ENCODE data around the gene BCL2L15.
A peak's percentile ranks its signal among the peaks of the same experiment; 100 is the strongest.

BCL2L15 gene

DNA sequence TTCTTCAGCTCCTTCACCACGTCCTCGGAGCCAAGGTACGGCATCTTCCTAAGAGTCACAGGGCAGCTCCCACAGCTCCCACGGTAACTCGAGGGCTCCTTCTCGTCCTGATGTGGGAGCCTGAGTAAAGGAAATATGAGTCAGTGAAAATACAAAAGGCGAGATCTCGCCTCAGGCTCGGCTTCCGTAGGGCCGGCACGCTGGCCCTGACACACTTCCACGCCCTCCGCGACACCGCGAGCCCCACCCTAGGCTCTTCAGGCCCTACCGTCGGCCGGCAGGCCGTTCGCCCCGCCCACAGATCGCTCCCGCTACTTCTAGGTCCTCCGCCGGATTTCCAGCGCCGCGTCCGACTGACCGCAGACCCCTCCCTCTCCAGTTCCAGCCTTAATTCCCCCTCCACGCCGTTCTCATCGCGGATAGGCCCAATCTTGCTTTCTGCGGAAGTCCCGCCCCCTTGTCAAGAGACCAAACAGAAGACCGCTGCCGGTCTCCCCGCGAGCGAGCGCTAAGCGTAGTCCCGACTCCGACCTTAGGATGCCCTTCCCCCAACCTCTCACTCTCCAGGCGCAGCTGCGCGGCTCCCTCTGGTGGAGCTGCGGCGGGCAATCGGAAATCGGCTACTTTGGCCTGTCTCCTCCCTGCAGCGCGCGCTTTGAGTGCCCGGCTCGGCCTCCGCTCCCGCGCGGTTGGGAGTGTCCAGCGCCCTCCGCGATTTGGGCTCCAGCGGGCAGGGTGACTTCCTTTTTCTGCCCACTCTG, 17.5 kb upstream of the BCL2L15 start, which contains the start of the genes AP4B1 and DCLRE1B:
Gene AP4B1, minus strand, starts transcription at position 126 of the 761 bp plus-strand sequence. Its CDS starts 82 bp downstream, at position 44.
Gene DCLRE1B, plus strand, starts transcription at position 653 of the 761 bp plus-strand sequence. CDS start 261 bp downstream, outside the sequence.
- DNase-seq, result peak; percentile 94

DNA sequence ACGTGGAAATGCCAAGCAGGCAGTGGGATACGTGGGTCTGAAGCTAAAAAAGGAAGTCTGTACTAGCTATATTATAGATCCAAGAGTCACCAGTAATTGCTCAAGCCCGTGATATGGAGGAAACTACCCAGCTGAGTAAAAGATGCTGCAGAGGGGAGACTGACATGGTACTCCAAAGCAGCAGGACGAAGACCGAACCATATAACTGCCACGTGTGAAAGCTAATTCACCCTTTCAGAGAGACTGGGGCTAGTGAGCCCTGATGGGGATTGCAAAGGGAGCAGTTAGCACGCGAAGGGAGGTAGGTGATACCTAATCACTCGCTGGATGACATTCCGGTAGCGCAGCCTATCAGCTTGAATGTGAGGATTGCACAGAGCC, 16.9 kb upstream of the BCL2L15 start:
- DNase-seq, result no peak

DNA sequence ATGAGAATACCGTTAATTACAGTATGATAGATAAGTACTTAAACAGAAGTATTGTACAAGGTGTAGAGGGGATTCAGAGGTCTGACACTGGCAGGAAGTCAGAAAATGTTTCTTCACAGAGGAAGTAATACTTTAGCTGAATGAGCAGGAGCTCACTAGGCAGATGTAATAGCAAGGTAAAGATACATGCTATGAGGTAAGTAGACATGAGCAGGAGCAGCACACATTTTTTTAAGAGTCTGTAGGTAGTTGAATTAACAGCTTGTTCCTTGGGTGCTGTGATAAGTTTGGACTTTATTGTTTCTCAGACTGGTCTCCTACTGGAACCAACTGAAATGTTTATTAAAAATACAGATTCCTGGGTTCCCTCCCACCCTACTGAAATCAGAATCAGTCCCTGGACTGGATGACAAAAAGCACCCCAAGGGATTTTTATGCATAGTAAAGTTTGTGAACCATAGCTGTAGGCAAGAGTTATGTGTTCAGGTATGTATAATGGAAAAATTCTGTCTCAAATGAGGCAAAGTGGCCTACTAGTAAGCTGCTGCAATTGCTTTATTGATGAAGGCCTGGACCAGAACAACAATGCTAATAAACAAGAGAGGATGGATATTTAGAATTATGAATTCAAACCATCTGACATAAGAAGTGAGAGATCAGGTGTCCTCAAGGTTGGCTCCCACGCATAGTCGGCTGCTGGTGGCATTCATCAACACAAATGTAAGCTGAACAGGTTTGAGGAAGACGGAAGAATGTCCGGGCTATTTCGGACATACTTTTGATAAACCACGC, 16.3 kb upstream of the BCL2L15 start:
- peak; percentile 15 for DNase-seq

DNA sequence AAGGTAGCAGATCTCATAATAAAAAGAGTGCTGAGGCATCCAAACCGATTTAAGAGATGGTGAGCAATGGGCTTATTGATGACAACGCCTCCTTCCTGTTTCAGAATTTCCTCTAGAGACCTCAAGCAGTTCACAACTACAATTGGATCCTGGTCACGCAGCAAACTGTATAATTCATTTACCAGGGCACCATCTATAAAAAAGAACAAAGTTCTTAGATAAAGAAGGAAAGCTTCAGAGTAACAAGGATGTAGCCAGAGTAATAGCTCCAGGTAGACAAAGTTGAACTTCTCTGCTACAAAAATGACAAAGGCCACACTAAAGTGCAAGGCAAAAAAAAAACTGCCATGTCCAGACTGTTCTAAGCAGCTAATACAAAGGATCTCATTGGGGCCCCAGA, 13.8 kb upstream of the BCL2L15 start:
- no peak for DNase-seq

DNA sequence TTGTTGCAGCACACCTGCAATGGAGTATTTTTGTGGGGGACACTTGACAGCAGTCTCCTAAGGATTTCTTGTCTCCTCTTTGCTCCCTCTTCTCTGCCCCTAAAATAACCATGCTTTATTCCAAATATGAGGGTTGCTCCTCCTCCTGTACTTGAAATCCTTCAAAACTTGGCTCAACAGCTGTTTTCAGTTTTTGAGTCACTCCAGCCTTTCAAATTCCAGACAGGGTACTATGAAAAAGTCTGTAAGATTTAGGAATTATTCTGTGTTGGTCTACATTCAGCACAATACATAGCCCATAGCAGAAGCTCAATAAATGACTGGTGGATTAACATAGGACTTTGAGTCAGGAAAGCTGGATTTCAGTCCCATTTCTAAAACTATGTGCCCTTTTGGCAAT, 11.7 kb upstream of the BCL2L15 start:
- no peak for DNase-seq

DNA sequence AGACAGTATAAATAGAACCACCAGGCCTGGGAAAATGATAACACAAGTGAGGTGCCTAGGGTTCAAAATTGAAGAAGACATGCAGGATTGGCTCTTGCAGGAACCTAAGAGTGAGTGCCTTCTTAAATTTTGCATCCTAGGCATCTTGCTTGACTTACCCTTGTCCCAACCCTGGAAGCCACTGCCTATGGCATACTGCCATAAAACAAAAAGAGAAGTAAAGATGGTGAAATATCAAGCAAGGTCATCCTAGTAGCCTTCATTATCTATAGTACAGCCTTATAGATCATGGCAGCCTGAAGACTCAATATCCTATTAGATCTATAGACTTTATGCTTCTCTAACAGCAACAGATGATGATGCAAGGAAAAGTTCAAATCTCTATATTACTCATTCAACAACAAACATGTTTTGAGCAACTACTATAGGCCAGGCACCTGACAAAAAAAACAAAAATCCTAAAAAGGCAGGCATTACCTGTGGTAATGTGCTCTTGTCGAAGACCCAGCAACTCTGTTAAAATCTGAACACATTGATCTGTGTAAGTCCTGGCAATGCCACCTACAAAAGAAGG, 10.9 kb upstream of the BCL2L15 start:
- DNase-seq, result no peak

DNA sequence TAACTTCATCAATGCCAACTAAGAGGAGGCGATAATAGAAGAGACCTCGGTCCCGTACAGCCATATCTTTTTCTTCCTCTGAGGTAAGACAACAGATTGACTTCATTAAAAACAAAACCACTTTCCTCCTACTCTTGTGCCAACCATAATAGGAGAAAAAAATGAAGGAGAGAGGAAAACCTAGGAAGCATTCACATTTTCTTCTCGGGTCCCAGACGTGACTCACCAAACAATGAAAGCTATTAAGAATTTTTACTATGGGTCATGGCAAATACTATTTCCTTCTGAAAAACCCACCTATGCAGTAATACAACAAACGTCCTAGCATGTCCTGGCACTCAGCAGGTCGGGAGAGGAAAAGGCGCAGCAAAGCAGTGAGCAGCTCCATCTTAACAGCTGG, 8.6 kb upstream of the BCL2L15 start:
- no peak for DNase-seq

DNA sequence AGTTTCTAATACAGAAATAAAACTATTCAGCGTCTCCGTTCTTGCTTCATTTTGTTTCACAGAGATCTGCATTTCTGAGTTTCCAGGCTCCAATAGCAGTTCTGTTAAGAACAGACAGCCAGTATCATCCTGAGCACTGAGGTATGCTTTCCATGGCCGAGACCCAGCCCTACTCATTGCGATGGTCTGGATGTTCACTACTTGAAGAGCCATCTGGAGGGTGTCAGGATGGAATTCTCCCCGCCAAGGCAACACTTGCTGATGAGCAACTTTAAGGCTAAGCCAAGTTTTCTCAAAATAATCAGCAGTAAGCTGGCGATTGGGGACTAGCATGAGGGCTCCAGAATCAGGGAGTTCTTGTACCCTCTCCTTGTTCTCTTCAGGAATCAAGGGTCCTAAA, 7.7 kb upstream of the BCL2L15 start:
- no peak for DNase-seq

DNA sequence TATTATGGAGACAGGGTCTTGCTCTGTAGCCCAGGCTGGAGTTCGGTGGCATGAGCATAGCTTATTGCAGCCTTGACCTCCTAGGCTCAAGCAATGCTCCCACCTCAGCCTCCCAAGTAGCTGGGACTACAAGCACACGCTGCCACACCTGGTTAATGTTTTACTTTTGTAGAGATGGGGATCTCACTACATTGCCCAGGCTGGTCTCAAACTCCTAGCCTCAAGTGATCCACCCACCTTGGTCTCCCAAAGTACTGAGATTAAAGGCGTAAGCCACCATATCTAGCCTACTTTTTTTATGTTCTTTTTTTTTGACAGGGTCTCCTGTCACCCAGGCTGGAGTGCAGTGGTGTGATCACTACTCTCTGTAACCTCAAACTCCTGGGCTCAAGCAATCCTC, 5.9 kb upstream of the BCL2L15 start:
- no peak for DNase-seq

DNA sequence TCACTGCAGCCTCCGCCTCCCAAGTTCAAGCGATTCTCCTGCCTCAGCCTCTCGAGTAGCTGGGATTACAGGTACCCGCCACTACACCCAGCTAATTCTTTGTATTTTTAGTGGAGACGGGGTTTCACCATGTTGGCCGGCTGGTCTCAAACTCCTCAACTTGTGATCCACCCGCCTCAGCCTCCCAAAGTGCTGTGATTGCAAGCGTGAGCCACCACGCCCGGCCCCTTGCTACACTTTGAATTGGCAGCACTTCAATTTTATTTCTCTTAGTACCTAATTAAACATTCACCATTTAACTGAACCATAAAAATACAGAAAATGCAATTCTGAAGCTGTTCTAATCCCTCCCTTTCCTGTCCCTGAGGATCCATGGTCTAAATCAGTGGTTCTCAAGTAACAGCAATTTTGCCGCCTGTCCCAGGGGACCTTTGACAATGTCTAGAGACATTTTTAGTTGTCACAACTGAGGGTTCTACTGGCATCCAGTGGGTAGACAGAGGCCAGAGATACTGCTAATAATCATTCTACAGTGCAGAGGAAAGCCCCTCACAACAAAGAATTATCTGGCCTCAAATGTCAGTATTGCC, 4.3 kb upstream of the BCL2L15 start:
- DNase-seq, result no peak

DNA sequence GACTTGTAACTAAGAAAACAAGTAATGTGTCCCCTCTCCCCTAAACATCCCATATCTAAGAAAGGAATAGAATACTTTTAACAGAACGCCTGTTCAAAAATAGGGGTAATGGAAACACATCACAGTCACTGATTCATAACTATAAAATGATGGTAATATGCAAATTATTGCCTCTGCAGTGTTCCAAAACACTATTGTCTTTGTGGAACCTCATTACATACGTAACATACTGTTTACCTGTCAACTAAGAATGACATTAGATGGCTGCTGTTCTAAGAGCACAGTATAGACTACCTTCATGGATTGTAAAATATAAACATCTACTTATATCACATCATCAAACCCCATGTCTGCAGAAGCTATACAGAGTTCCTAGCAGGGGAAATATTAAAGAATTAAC, 3.4 kb upstream of the BCL2L15 start:
- no peak for DNase-seq

DNA sequence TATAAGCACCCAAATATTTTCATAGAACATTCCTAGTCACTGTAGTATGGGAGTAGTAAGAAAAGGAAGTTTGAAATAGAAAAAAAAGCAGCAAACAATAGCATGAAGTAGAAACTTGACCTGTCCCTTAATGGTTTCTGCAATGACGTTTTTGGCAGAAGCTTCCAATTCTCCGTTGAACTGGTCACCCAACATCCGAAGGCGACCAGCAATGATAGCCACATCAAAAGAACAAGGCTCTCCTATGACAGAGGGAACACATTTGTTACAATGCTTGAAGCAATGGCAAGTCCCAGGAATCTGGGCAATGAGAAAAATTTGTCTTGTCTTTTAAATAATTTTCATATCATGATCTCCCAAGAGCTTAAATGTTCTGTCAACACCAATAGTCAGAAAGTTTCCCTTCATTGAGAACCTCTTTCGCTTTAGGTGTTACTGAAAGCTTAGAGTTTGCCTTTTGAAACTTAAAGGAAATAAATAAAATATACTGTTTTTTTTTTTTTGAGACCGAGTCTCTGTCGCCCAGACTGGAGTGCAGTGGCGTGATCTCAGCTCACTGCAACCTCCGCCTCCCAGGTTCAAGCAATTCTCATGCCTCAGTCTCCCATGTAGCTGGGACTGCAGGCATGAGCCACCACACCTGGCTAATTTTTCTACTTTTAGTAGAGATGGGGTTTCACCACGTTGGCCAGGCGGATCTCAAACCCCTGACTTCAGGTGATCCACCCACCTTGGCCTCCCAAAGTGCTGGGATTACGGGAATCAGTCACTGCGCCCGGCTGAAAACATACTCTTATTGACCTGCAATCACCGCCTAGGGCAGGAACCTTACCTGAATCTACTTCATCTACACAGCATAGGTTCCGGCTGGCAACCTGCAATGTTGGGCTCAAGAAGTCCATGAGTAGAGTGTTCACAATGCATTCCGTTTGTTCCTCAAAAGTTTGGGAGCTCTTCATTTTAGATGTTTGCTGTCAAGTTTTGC, 672 bp downstream of the BCL2L15 start:
- DNase-seq, result no peak

DNA sequence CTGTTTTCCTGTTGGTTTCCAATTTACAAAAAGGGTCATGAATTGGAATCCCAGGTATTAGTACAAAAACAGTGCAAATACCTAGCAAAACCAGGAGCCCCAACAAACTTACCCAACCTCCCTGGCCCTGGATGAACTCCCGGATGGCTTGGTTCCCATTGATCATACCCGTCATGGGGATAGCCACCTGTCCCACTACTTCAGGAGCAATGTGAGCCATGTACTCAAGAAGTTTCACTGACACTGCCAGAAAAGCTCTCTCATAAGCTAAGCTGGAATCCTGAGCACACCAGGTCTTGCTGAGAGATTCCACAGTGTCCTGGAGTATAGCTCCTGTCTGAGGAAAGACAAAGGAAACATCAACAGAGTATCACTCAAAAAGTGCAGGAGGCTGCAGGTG, 5.7 kb downstream of the BCL2L15 start:
- no peak for DNase-seq

- no peak for DNase-seq
Measured at GRCh38 chr1:113879739-113880038, 7.7 kb downstream of the BCL2L15 start.

DNA sequence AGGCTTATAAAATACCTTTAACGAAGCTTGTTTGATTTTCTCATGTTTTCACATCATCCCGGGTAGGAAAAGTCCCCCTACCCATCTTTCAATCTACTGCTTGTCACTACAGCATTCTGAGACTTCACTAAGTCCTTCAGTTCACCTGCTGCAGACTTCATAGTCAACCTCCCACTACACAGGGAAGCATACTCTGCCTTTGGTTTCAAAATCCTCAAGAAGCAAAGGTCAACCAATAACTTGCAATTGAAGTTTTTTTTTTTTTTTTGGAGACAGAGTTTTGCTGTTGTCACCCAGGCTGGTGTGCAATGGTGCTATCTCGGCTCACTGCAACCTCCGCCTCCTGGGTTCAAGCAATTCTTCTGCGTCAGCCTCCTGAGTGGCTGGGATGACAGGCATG, 11.2 kb downstream of the BCL2L15 start:
- DNase-seq, result no peak

GRCh38 chr1:113875714-113876113, 11.7 kb downstream of the BCL2L15 start:
- no peak for DNase-seq

- DNase-seq, result no peak
Measured at GRCh38 chr1:113874012-113874879, 13.1 kb downstream of the BCL2L15 start.

GRCh38 chr1:113872219-113872935, 15.0 kb downstream of the BCL2L15 start:
- DNase-seq, result no peak

DNA sequence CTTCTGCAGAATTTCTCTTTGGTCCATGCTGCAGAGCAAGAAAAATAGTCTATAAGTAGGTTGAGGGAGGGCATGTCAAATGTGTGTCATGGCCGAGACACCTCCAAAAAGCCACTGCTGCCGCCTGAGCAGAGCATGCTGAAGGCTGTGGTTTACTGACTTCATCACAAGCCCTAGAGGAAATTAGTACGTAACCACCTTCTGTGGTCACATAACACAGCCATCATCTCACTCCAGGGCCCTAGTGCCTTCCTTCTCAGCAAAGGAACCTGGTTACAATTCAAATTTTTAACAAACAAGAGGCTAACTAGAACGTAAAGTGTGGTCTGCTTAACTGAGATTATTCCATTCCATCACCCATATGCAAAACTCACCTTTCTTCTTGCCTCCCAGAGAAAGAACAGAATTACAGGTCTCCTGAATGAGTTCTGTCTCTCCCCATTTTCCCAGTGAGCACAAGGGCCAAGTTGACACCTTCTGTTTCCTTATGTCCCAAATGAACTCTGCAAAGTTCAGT, 15.7 kb downstream of the BCL2L15 start, which contains the start of gene PTPN22:
Gene PTPN22, minus strand, starts transcription at position 116 of the 517 bp plus-strand sequence.
- DNase-seq, result peak; percentile 75

DNA sequence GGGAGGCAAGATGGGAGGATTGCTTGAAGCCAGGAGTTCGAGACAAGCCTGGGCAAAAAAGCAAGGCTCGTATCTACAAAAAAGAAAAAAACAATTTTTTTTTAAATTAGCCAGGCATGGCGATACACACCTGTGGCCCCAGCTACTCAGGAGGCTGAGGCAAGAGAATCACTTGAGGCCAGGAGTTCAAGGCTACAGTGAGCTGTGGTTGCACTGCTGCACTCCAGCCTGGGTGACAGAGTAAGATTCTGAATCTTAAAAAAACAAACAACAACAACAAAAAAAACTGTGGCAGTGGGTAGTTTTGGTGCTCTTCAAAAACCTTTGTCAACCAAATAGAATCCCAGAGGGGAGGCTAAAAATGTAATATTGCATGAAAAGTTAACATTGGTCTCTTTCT, 16.6 kb downstream of the BCL2L15 start:
- no peak for DNase-seq

All from activated CD8-positive, alpha-beta memory T cell treated with anti-CD3 and anti-CD28 coated beads, Interleukin-2, amount 50 U/mL, for 4 hours (primary cell).